K562 (cell line): ENCODE measurements around the gene SMARCC1. TPM values are rescaled to one million over a fixed set of nuclear protein-coding genes. Genes with fewer than 3 reads are reported as not detected.

ENCODE experiments used
- ATAC-seq: fragments of 200-7000 bp; cut with Tn5 transposase; 3 replicates; pipeline ENCODE4 v1.9.1; 2020; ENCODE audit warnings: moderate library complexity
- BruUV-seq: library from RNA; stranded (reverse); fragments of 400-500 nt; replicated peaks from 2 replicates; lab custom pipeline; 2021; lab: Mats Ljungman, UMichigan
- CTCF ChIA-PET: fragments of 300-600 bp; formaldehyde crosslinking; extraction: SDS; loops from one replicate; lab custom pipeline; 2021; ENCODE audit warnings: low intra/inter-chr PET ratio; lab: Yijun Ruan, JAX
- POLR2A ChIA-PET: fragments of 300-600, 350-650 bp; sonication (Branson Sonifier 250); formaldehyde crosslinking; extraction: SDS; loops from one replicate; lab custom pipeline; 2021; ENCODE audit warnings: antibody characterized with exemption, inconsistent platforms; lab: Yijun Ruan, JAX
- DNase-seq, 4 experiments: peaks; one replicate each; pipeline versions ENCODE4 v3.0.0 to v3.0.0-alpha.2; 2011 to 2018; ENCODE audit warnings: low spot score in 3 of 4, mixed read lengths in 3 of 4; ENCODE audit errors: extremely low read depth in 1 of 4
- FAIRE-seq: peaks from 2 replicates; lab custom pipeline; 2011; peaks lifted over from hg19 to GRCh38; lab: Jason Lieb, UNC
- H2AFZ ChIP-seq: 2 replicates; pipeline ENCODE4 v1.6.0; 2011; ENCODE audit warnings: low read depth, low read length, control low read depth, inconsistent platforms
- H3K27ac ChIP-seq: fragments of 200-600 bp; 3 replicates; pipeline ENCODE4 v1.8.0; 2011; ENCODE audit warnings: low read depth, mild to moderate bottlenecking, control low read depth, inconsistent platforms, low read length, moderate library complexity, mixed read lengths; ENCODE audit errors: extremely low read depth
- H3K27me3 ChIP-seq, 2 experiments: fragments of 300-600 bp in 1 of 2; 2 replicates in 1 of 2; 3 replicates in 1 of 2; pipeline versions ENCODE4 v1.6.0 to v1.8.0; 2011; ENCODE audit warnings: inconsistent platforms in 2 of 2, low read length in 2 of 2, mild to moderate bottlenecking in 1 of 2, mixed read lengths in 1 of 2, moderate library complexity in 1 of 2; ENCODE audit not compliant: control insufficient read depth in 2 of 2, insufficient read depth in 2 of 2
- H3K36me3 ChIP-seq: fragments of 300-600 bp; 3 replicates; pipeline ENCODE4 v1.8.0; 2011; ENCODE audit warnings: mild to moderate bottlenecking, low read length, inconsistent platforms; ENCODE audit not compliant: control insufficient read depth, insufficient read depth
- H3K4me1 ChIP-seq, 2 experiments: fragments of 200-600 bp in 1 of 2; replicated peaks in 1 of 2; 2 replicates in 1 of 2; 3 replicates in 1 of 2; pipeline versions ENCODE4 v1.5.1 to v1.8.0; 2011; ENCODE audit warnings: inconsistent platforms in 2 of 2, low read length in 2 of 2, mild to moderate bottlenecking in 1 of 2, mixed read lengths in 1 of 2, moderate library complexity in 1 of 2; ENCODE audit not compliant: control insufficient read depth in 2 of 2, insufficient read depth in 2 of 2
- H3K4me2 ChIP-seq: 2 replicates; pipeline ENCODE4 v1.6.1; 2011; ENCODE audit warnings: low read length, control low read depth, inconsistent platforms, mixed read lengths; ENCODE audit not compliant: insufficient read depth
- H3K4me3 ChIP-seq: fragments of 200-600 bp; sonication (generic), shearing (Covaris generic); 2 replicates; pipeline ENCODE4 v1.5.1; 2016; ENCODE audit warnings: control low read depth, inconsistent platforms
- H3K79me2 ChIP-seq: fragments of 200-600 bp; 3 replicates; pipeline ENCODE4 v1.8.0; 2011; ENCODE audit warnings: low read length, inconsistent platforms; ENCODE audit not compliant: control insufficient read depth, insufficient read depth
- H3K9ac ChIP-seq, 2 experiments: 2 replicates each; pipeline versions ENCODE4 v1.6.0 to v1.6.1; 2011; ENCODE audit warnings: low read depth in 2 of 2, low read length in 2 of 2, control low read depth in 1 of 2, inconsistent platforms in 1 of 2, mild to moderate bottlenecking in 1 of 2, mixed read lengths in 1 of 2; ENCODE audit not compliant: insufficient read depth in 1 of 2
- H3K9me1 ChIP-seq: one replicate; pipeline ENCODE4 v1.6.0; 2011; ENCODE audit warnings: inconsistent platforms, mild to moderate bottlenecking, low read length, moderate library complexity; ENCODE audit not compliant: control insufficient read depth, insufficient read depth
- H3K9me3 ChIP-seq: replicated peaks from 2 replicates; pipeline ENCODE4 v1.5.1; 2011; ENCODE audit warnings: low read depth, low read length, inconsistent platforms; ENCODE audit not compliant: control insufficient read depth, insufficient read depth
- H4K20me1 ChIP-seq: replicated peaks from 2 replicates; pipeline ENCODE4 v1.6.1; 2011; ENCODE audit warnings: low read length, inconsistent platforms, mixed read lengths; ENCODE audit not compliant: control insufficient read depth, insufficient read depth
- ATF3 ChIP-seq, 2 experiments: fragments of 450-650 bp in 1 of 2; sonication (generic) in 1 of 2; formaldehyde crosslinking in 1 of 2; IDR thresholded peaks in 1 of 2; conservative IDR thresholded peaks in 1 of 2; 2 replicates each; pipeline versions ENCODE4 v1.6.1 to v1.8.1; 2016 to 2023; ENCODE audit warnings: mild to moderate bottlenecking in 2 of 2, moderate library complexity in 2 of 2, inconsistent platforms in 1 of 2, missing genetic modification reagents in 1 of 2
- ETV6 ChIP-seq, 3 experiments: fragments of 150-350 bp in 1 of 3; sonication (generic) in 1 of 3; formaldehyde crosslinking in 1 of 3; IDR thresholded peaks; 2 replicates each; pipeline versions ENCODE4 v1.6.1 to v1.8.0; 2014 to 2022; ENCODE audit warnings: borderline replicate concordance in 2 of 3, low read depth in 2 of 3, antibody characterized with exemption in 1 of 3, low read length in 1 of 3, mild to moderate bottlenecking in 1 of 3, missing genetic modification reagents in 1 of 3
- FOXP1 ChIP-seq: sonication (generic); formaldehyde crosslinking; IDR thresholded peaks from 2 replicates; pipeline ENCODE4 v1.8.0; 2022; ENCODE audit warnings: mild to moderate bottlenecking, missing genetic modification reagents
- POU5F1 ChIP-seq: fragments of 150-350 bp; IDR thresholded peaks from 2 replicates; pipeline ENCODE4 v1.6.1; 2014; ENCODE audit warnings: borderline replicate concordance, low read length, low read depth, mild to moderate bottlenecking; ENCODE audit not compliant: partially characterized antibody
- PREB ChIP-seq: sonication (generic); formaldehyde crosslinking; IDR thresholded peaks from 2 replicates; pipeline ENCODE4 v1.8.1; 2023; ENCODE audit warnings: mild to moderate bottlenecking, missing genetic modification reagents
- TCF15 ChIP-seq: fragments of 250-450 bp; sonication (Bioruptor Pico); IDR thresholded peaks from 2 replicates; pipeline ENCODE4 v1.8.0; 2022; ENCODE audit warnings: moderate library complexity, mild to moderate bottlenecking, inconsistent platforms
- TRIM28 ChIP-seq: fragments of 450-650 bp; IDR thresholded peaks from 2 replicates; pipeline ENCODE4 v1.6.1; 2017
- ZBTB2 ChIP-seq: fragments of 450-650 bp; IDR thresholded peaks from 2 replicates; pipeline ENCODE4 v1.6.1; 2016; ENCODE audit warnings: antibody characterized with exemption
- ZNF311 ChIP-seq: fragments of 250-450 bp; sonication (Bioruptor Pico); IDR thresholded peaks from 2 replicates; pipeline ENCODE4 v1.4.0; 2020; ENCODE audit warnings: mild to moderate bottlenecking, moderate library complexity
- WGBS: fragments of 100-300 bp; shearing (Covaris generic); methylation state at CpG from one replicate; pipeline ENCODE4 v1.1.6; 2016; ENCODE audit warnings: low coverage, mixed read lengths; ENCODE audit not compliant: insufficient coverage; ENCODE audit errors: missing lambda C conversion rate; 5-methylcytosine and 5-hydroxymethylcytosine counted together
- in situ Hi-C: fragments of 300-500 bp; cut with MboI; formaldehyde crosslinking; loops from 4 replicates; pipeline ENCODE4 v1.15.0; 2018; ENCODE audit warnings: inconsistent platforms, mixed read lengths
- intact Hi-C: fragments of 100-400 bp; cut with micrococcal nuclease; formaldehyde crosslinking; loops from 2 replicates; pipeline ENCODE4 v1.14.2; 2022
- polyA plus RNA-seq, 8 experiments: library from polyadenylated mRNA; depleted of rRNA in 4 of 8; stranded (reverse) in 5 of 8; unstranded in 3 of 8; fragments of >200 nt; fragmentation: Nextera tagmentation in 2 of 8; fragmentation: Illumina TruSeq in 1 of 8; extraction: Ambion mirVana in 2 of 8; extraction: Trizol in 1 of 8; gene quantifications; 2 replicates each; pipeline versions ENCODE4 v1.2.1 to v1.2.3, GENCODE V29; 2011 to 2014; ENCODE audit warnings: inconsistent platforms in 1 of 8, missing spikeins in 1 of 8
- total RNA-seq, 7 experiments: library from RNA; depleted of rRNA in 6 of 7; stranded (reverse); fragments of >200 nt in 6 of 7; fragmentation: Illumina TruSeq in 2 of 7; extraction: Trizol in 2 of 7; gene quantifications; 2 replicates each; pipeline versions ENCODE4 v1.2.1 to v1.2.3, GENCODE V29; 2011 to 2021; ENCODE audit warnings: low replicate concordance in 1 of 7

SMARCC1 gene
- total and polyA plus RNA-seq, 9 of the 15 experiments (the other 6 are each of a cell fraction or from before 2014, with no cell fraction given) = 20.7 to 199 (median 66.0) TPM

GRCh38 chr3:47610583-47610982 lies 171.1 kb downstream of the SMARCC1 start:
- in situ Hi-C loops = no loop called here
- Histone ChIP-seq H3K4me1 (no peaks in the 10 kb centered on the region), H3K27me3 (no peaks in the 10 kb centered on the region), H3K9me1 (no peaks in the 10 kb centered on the region), H3K79me2 (no peaks in the 10 kb centered on the region), H3K27ac (no peak overlapping the region), H2AFZ (no peak overlapping the region), H3K4me3 (no peak overlapping the region), H4K20me1 (no peaks in the 10 kb centered on the region; the same call in 1 of the 2 replicates), H3K9me3 (no peaks in the 10 kb centered on the region), H3K4me2 (no peak overlapping the region), H3K9ac (no peak overlapping the region), H3K36me3 (peaks cover 94% of the 10 kb centered on the region)
- intact Hi-C loops = no loop called here
- no peak for DNase-seq
- no TSS peak for BruUV-seq
- ChIA-PET POLR2A (no interaction called here), CTCF (no interaction called here)
- WGBS = 76% methylated on average over 3 of the region's 3 CpGs
- no peak for TF ChIP-seq TRIM28
- no peak for TF ChIP-seq ATF3 (IDR thresholded peaks at IDR 0.05)
- TF ChIP-seq ATF3 (CRISPR knock-in tag; conservative IDR thresholded peaks at IDR 0.05) = no peak
- no peak for TF ChIP-seq ZNF311 (CRISPR knock-in tag)
- TF ChIP-seq POU5F1 = no peak
- TF ChIP-seq ETV6 (IDR thresholded peaks at IDR 0.05; ENCODE audit: borderline replicate concordance in 1 of 2, low read depth in 2 of 2, low read length in 1 of 2) = no peak
- TF ChIP-seq ETV6 (CRISPR knock-in tag; IDR thresholded peaks at IDR 0.05; ENCODE audit: borderline replicate concordance) = no peak
- TF ChIP-seq FOXP1 (CRISPR knock-in tag) = no peak
- TF ChIP-seq PREB (CRISPR knock-in tag) = no peak
- TF ChIP-seq ZBTB2 = no peak
- TF ChIP-seq TCF15 (CRISPR knock-in tag) = no peak
- FAIRE-seq = no peak
- ATAC-seq = no peak
